Fibroblast of mammary gland (primary cell): ENCODE data around the gene MEF2C.
A peak's percentile ranks its signal among the peaks of the same experiment; 100 is the strongest.

Experiments used
- DNase-seq: peaks from one replicate; pipeline ENCODE4 v3.0.0-alpha.2; 2010; ENCODE audit warnings: low read depth
- H3K4me3 ChIP-seq: 2 replicates; pipeline ENCODE4 v1.5.1; 2011; ENCODE audit warnings: low read depth, mild to moderate bottlenecking, low read length, moderate library complexity; ENCODE audit not compliant: control insufficient read depth
- CTCF ChIP-seq: conservative IDR thresholded peaks from 2 replicates; pipeline ENCODE4 v1.5.1; 2011; ENCODE audit warnings: low read depth, low read length, inconsistent platforms; ENCODE audit not compliant: control insufficient read depth, insufficient read depth

Gene MEF2C

GRCh38 chr5:88683506-88684135, 199.4 kb downstream of the MEF2C start:
- no peak for DNase-seq
- no peak for TF ChIP-seq CTCF
- no peak overlapping the region for H3K4me3 ChIP-seq

- no peak overlapping the region for H3K4me3 ChIP-seq
- no peak for TF ChIP-seq CTCF
- no peak for DNase-seq
Measured at GRCh38 chr5:88682881-88683361, 200.1 kb downstream of the MEF2C start.

GRCh38 chr5:88682131-88682530, 200.9 kb downstream of the MEF2C start:
- TF ChIP-seq CTCF = no peak
- H3K4me3 ChIP-seq = no peak overlapping the region
- no peak for DNase-seq

- H3K4me3 ChIP-seq = no peak overlapping the region
- no peak for DNase-seq
- no peak for TF ChIP-seq CTCF
Measured at GRCh38 chr5:88681211-88681803, 201.7 kb downstream of the MEF2C start.

GRCh38 chr5:88680253-88681132, 202.5 kb downstream of the MEF2C start:
- peak overlapping the region; percentile 16 for H3K4me3 ChIP-seq
- peak; percentile 57 for TF ChIP-seq CTCF
- no peak for DNase-seq

GRCh38 chr5:88679638-88680037, 203.3 kb downstream of the MEF2C start:
- no peak overlapping the region for H3K4me3 ChIP-seq
- TF ChIP-seq CTCF = no peak
- no peak for DNase-seq
